Cardiac fibroblast (primary cell): ENCODE measurements around the gene TMEM59L.

Experiments
- DNase-seq, 2 donors: peaks; one replicate each; pipeline versions ENCODE4 v3.0.0 to v3.0.0-alpha.2; 2010; ENCODE audit warnings: low read depth in 2 of 2
- H3K4me3 ChIP-seq, 2 donors: replicated peaks in 1 of 2; 1 replicate in 1 of 2; 2 replicates in 1 of 2; pipeline ENCODE4 v1.5.1; 2011; ENCODE audit warnings: low read depth in 2 of 2, low read length in 2 of 2, mild to moderate bottlenecking in 2 of 2, moderate library complexity in 1 of 2
- TF ChIP-seq, protein P1 (sequence below): IDR thresholded peaks from one replicate; pipeline ENCODE4 v1.5.1; 2011; ENCODE audit warnings: low read depth, mild to moderate bottlenecking, low read length, inconsistent platforms

The TMEM59L gene

DNA sequence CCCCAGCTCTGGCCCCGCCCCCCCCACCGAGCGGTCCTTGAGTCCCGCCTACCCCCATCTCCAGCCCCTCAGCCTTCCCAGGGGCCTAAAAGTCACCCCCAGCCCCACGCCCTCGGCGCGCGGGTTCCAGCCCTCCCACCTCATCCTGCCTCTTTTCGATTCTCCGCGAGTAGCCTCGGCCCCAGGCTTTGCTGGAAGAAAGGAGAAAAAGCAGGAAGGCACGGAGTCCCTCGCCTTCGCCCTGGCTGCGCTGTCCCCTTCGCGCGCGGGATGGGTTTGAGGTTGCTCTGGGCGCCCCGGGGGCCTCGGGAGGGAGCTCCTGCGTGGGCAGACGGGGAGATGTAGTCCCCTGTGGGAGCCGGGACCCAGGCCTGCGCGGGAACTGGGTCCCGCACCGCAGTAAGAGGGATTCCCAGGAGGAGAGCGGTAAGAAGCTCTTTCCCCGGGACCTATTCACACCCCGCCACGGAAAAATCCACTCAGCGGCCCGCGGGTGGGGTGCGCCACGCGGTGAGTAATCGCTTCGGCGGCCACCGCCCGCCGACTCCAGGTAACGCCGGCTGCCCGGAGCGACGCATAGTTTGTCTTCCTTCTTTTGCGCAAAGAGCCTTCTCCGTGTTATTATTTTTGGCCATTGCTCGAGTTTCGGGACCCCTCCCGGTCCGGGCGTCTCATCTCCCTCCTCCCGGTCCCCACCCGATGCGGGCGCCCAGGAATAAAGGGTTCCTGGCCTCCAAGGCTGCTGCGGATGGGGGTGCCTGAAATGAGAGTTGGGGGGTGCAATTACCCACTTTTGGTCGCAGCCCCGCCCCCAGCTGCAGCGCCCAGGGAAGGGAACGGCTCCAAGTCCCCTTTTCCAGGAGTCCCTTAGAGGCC, 5.2 kb upstream of the TMEM59L start:
- DNase-seq = no peak
- H3K4me3 ChIP-seq = peak overlapping the region in 1 of 2 donors; percentile 21
- TF ChIP-seq, protein P1, sequence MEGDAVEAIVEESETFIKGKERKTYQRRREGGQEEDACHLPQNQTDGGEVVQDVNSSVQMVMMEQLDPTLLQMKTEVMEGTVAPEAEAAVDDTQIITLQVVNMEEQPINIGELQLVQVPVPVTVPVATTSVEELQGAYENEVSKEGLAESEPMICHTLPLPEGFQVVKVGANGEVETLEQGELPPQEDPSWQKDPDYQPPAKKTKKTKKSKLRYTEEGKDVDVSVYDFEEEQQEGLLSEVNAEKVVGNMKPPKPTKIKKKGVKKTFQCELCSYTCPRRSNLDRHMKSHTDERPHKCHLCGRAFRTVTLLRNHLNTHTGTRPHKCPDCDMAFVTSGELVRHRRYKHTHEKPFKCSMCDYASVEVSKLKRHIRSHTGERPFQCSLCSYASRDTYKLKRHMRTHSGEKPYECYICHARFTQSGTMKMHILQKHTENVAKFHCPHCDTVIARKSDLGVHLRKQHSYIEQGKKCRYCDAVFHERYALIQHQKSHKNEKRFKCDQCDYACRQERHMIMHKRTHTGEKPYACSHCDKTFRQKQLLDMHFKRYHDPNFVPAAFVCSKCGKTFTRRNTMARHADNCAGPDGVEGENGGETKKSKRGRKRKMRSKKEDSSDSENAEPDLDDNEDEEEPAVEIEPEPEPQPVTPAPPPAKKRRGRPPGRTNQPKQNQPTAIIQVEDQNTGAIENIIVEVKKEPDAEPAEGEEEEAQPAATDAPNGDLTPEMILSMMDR = no peak

DNA sequence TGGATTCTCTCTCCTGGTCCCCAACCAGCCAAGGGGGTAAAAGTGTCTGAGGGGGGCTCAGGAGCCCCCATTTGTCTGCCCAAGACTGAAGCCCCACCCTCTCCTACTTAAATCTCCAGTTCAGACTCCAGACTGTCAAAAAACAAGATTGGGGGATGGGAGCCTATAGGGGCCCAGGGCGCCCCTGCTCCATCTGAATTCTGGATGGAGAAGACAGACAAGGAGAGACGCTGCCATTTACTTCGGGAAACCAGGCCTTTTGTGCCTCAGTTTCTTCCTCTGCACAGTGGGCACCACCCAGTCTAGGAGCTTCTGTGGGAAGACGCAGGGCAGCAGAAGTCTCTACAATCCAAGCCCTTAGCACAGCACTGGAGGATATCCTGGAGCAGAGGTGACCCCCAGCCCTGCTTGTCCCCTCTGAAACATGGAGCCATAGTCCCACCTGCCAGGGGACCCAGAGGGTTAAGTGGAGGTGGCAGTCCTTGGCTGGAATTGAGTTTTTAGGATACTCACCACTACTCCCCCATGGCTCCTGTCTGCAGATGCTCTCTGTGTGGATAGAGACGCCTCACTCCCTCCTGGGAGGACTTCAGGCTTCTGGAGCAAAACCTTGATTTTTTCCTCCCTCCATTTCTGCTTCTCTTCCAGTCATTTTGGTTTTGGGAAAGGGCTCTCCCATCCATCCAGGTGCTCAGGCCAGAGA, 4.4 kb upstream of the TMEM59L start:
- no peak overlapping the region for H3K4me3 ChIP-seq
- TF ChIP-seq, protein P1 = no peak
- DNase-seq = no peak

DNA sequence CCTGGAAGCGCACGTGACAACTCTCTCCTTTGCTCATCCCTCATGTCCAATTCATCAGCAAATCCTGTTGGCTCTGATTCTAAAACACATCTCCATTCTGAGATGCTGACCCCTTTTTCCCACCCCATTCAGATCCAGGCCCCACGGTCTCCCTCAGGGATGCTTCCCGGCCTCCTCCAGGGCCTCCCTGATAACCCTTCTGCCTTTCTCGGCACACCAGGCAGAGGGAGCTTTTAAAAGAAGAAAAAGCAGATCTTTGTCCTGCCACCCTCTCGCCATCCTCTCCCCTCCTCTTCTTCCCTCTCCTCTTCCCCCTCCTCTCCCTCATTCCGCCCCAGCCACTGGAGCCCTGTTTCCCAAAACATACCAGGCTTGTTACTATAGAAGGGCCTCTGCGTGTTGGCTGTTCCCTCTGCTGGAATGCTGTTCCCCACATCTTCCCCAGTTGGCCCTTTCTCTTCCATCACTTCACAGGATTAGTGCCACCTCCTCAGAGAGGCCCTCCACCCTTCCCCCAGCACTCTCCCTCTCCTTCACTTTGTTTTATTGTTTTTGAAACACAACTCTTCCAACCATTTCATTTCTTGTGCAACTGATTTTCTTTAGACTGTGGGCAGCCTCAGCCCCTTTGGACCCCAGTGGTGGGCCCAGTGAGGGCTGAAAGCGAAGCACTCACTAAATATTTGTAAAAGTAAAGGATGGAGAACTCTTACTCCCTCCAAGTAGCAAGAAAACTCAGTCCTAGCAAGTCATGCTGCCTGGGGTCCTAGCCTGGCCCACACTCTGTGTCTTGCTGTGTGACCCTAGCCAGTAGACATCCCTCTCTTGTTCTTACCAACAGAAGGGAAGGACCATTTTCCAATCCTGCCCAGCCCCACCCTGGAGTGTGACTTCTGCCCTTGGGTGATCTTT, 3.6 kb upstream of the TMEM59L start:
- TF ChIP-seq, protein P1 = no peak
- DNase-seq = no peak
- no peak overlapping the region for H3K4me3 ChIP-seq

DNA sequence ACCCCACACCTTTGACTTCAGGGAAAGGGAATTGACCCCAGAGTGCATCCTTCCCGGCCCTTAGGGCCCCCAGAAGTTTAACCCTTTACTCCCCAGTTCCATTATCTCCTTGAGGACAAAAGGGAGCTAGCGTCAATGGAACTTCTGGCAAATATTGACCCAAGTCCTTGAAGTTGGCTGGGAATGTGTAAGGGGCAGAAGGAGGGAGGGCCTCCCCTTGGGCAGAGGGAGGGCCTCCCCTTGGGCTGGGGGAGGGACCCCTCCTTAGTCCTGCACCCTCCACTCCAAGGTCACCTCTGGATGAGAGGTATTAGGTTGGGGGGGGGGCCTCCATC, 3.0 kb upstream of the TMEM59L start:
- no peak for DNase-seq
- TF ChIP-seq, protein P1 = no peak
- no peak overlapping the region for H3K4me3 ChIP-seq

DNA sequence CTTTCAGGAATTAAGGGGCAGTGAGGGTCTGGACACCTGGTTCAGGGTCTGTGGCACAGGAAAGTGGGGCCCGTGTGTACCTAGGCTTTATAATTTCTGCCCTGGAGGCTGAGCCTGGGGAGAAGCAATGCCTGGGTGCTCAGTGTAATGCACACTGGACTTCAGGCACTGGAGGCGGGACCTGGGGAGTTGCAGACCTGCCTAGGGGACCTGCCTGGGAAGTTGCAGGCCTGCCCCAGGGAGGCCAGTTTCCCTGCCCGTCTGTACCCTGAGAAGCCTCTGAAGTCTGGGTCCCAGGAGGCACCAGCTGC, 2.5 kb upstream of the TMEM59L start:
- no peak overlapping the region for H3K4me3 ChIP-seq
- TF ChIP-seq, protein P1 = no peak
- no peak for DNase-seq

DNA sequence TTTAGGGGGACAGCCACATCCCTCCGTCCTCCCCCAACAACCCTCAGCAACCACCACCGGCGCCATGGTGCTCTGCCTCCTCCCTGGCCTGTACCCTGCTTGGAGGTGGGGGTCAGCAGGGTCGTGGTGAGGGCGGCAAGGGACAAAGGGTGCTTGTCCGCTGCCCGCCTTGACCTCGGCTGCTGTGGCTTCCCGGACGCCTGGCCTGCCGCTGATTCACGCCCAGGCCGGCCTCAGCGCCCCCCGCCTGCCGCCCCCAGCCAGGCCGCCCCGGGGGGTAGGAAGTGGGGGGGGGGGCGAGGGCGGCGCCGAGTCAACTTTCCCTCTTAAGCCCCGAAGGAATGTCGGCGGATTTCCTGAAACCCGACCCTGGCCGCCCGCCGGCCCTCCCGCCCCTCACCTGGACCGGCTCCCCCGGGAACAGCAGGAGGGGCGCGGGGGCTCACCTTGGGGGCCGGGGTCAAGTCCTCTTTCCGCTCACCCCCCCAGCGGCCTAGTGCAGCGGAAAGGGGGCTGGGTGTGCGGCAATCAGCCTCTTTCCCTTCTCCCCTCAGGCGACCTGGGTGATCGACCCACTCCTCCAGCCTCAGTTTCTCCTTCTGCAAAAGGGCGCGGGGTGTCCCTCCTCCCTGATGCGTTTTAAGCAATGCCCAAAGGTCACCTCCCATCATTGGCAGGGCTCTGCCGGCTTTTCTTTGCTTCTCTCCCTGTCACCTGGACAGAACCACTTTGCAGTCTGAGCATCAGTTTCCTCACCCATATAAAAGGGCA, 1.9 kb upstream of the TMEM59L start:
- DNase-seq = no peak
- H3K4me3 ChIP-seq = no peak overlapping the region
- TF ChIP-seq, protein P1 = no peak
